HG02678 (cell line): ENCODE data around the gene ANKRD18A.
"Not testable (repeated sequence)": the region's sequence is repeated elsewhere in the genome, so short reads cannot be mapped to it uniquely, and the experiment has no call there.

Source experiments
- ATAC-seq: cut with Tn5 transposase; IDR thresholded peaks from one replicate; pipeline ENCODE4 v1.9.1; 2021; ENCODE audit warnings: mild to moderate bottlenecking, moderate library complexity; ENCODE audit not compliant: unreplicated experiment

Gene ANKRD18A

DNA sequence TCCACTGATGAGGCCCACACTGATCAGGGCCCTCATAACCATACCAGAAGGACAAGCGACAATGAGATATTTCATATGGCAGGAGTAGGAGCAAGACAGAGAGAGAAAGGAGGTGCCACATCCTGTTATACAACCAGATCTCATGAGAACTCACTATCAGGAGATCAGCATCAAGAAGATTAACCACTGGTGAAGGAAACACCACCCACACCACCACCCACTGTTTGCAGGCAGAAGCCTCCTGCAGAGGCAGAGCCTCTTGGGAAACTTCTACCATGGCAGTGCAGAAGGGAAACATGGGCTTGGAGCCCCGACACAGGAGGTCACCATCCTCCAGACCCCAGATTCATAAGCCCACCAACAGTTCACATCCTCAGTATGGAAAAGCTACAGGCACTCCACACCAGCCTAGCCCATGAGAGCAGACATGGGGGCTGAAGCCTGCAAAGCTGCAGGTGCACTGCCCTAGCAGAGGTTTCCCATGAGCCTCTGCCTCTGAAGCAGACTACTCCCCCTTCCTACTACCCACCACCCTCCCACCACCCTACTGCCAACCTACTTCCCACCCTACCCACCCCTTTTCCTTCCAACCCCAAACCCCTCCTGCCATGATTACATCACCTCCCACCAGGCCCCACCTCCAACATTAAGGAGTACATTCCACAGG is 73.8 kb downstream of the ANKRD18A start:
- not testable (repeated sequence) for ATAC-seq

GRCh38 chr9:38540535-38540934 is 79.9 kb downstream of the ANKRD18A start:
- not testable (repeated sequence) for ATAC-seq

DNA sequence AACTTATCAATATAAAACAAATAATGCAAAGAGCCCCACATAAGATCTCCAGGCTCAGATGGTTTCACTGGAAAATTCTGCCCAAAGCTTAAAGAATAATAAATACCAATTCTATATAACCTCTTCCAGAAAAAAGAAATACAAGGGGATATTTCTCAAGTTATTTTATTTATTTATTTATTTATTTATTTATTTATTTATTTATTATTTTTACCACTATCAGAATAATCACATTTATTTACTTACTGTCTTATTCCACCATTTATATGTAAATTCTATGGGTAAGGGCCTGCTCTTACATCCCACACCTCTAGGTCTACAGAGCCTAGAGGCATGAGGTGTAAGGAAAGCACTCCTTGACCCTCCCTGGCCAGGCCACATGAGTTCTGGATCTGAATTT is 91.1 kb downstream of the ANKRD18A start:
- no peak for ATAC-seq

DNA sequence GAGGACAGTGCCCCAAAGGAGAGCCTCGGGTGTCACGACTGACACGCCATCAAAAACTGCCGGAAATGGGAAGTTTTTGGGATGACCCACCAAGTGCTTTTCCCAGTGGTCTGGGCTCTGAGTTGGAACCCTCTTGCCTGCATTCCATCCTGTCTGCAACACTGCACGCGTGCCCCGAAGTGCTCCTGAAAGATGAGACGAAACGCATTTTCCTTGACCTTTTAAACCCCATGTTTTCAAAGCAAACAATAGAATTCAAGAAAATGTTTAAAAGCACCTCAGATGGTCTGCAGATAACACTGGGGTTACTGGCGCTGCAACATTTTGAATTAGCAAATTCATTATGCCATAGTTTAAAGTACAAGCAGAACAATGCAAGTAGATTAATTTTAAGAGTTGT is 92.9 kb downstream of the ANKRD18A start:
- no peak for ATAC-seq

- no peak for ATAC-seq
These were observed 93.8 kb downstream of the ANKRD18A start for GRCh38 chr9:38526591-38526990.

DNA sequence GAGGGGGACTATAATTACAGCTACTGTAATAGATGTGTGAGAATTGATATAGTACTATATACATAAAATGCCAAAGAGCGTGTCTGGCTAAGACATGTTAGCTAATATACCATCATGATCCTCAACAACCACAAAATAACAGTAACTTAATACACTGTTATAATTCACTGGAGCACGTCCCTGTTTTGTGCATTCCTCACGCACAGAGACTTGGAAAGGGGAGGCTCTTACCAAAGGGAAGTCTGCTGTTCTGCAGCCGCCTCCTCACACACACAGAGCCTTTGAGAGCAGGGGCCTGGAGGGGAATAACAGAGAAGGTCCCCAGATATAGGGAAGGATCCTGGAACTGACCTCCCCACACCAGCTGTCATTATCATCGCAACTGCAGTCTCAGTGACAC is 97.3 kb downstream of the ANKRD18A start:
- no peak for ATAC-seq

- ATAC-seq: no peak
These were observed 98.6 kb downstream of the ANKRD18A start for GRCh38 chr9:38521762-38522161.
